Midbrain (tissue), 1 donor: ENCODE measurements around the gene GRK1.

Source experiments
- DNase-seq: peaks from one replicate; lab custom pipeline; 2025; lab: John Stamatoyannopoulos, UW

The GRK1 gene

DNA sequence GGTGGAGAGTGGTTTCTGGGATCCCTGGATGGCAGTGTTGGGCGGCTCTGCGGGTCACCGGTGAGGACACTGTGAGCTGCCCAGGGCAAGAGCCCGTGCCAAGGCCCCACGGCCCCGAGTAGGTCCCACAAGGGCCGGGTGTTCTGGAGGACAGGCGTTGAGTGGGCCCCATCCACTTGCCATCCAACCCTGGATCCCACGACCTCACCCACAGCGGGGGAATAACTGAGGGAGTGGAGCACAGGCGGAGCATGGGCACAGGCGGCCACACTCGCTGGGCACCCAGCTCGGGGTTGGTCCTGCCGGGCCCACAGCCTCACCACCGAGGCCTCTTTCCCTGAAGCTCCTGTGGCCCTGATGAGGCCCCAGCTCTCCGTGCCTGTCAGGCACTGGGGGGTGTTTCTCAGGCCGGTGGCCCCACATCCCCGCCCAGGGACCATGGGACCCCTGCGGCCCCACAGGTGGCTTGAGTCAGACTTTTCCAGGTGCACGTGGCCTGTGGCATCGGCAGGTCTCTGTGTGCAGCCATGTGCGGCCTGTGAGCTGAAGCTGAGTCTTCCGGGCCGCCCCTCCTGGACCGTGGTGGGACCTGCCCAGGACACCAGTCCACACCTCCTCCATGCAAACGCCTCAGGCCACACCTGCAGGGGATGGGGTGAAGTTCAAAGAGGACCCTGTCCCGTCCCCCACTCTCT lies 108.6 kb downstream of the GRK1 start:
- no peak for DNase-seq

DNA sequence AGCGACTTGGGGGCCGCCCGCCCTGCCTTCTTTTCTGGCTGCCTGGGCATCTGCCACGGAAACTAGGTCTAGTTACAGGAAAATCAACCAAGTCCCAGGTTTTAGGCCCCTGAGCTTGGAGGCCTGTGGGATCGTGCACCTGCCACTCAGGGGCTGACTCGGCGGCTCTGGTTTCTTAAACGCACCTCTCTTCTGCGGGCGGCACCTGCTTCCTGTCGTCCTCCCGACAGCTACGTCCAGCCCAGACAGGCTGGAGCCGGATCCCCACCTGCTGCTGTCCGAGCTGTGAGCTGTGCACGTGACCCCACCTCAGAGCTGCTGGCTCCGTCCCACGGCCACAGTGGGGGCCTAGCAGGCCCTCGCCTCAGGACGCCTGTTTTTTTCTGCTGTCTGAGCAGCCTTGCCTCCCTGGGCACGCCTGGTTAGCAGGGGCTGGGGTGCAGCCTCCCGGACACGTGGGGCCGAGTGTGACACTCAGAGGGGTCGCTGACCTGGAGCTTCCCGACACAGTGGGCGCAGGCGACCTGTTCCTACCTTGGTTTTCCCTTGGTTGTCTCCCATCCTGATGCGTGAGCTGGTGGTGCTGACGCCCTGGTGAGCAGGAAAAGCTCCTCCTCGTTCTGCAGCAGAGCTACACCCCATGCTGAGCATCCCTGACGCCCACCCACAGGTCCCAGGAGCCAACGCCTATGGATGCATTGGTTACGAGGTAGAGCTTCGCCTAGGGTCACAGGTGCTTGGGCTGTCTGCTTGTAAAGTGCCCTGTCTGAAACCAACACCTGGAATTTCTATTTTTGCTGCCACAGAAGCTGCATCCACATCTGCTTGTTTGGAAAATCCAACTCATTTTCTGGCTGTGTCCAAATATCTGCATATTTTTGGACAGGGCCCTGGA lies 109.5 kb downstream of the GRK1 start:
- DNase-seq = no peak

DNA sequence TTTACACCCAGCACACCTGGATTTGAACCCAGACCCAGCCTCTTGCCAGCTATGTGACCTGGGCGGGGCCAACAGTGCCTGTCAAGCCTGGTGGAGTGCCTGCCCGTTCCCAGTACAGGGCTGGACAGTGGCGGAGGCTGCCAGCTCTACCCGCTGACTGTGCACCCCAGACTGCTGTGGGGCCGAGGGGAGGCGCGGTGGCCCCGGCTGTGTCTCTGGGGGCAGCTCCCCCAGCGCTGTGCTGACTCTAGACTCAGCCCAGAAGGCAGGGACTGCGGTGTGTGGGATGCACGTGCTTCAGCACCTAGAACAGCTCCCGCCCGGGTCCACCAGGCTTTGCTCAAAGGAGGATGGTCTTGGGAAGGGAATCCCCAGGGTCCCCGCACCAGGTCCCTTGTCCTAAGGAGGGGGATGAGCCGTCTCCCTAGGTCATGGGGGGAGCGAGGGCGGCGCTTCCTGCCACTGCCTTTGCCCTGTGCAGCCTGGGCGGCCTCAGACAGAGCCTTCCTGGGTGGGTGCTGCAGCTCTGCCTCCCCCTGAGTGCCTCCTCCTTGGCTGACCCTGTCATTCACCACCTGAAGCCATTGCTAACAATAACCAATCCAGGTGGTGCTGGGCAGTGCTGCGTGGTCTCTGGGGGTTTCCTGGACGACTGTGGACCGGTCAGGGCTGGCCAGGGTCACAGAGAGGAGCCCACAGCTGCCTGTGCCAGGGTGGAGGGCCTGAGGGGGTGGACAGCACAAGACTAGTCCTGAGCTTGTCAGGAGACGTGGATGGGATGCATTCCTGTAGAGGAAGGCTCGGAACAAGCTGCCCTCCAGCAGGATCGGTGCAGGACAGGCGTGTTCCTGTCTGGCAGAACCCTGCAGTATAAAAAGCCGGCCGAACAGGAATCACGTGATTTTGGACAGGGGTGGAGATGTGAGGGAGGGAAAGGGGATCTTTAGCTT lies 110.6 kb downstream of the GRK1 start:
- DNase-seq = no peak

DNA sequence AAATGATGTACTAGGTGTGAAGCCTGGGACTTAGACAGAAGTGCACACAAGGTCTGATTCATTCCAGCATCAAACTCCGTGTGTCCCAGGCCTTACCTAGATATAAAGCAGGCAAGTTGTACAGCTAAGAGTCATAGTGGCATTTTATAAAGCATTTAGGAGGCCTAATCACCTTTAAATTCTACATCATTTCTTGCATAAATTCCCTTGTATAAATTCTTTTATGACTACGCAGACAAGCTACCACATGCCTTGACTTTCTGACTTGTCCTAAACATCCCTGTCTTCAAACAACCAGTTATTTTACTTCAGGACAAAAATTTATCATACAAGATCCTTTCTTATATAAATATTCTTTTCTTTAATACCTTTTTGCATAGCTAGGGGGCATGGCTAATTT lies 114.6 kb downstream of the GRK1 start:
- no peak for DNase-seq

DNA sequence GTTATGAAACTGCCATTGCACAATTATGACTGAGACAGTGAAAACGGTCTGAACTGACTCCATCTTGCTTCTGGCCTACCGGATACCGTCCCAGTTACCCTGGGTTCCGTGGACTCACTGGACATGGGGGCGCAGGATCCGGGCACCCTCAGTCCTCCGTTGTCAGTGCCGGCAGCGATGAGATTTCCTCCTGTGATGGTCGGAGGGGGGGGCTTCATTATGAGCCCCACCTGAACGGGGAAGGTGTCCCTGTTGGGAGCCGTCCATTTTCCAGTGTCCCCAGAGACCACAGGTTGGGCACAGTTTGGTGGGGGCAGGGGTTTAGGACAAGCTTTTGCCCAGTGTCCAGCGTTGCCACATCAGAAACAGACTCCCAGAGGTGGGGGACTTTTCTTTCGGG lies 115.5 kb downstream of the GRK1 start:
- DNase-seq = no peak

DNA sequence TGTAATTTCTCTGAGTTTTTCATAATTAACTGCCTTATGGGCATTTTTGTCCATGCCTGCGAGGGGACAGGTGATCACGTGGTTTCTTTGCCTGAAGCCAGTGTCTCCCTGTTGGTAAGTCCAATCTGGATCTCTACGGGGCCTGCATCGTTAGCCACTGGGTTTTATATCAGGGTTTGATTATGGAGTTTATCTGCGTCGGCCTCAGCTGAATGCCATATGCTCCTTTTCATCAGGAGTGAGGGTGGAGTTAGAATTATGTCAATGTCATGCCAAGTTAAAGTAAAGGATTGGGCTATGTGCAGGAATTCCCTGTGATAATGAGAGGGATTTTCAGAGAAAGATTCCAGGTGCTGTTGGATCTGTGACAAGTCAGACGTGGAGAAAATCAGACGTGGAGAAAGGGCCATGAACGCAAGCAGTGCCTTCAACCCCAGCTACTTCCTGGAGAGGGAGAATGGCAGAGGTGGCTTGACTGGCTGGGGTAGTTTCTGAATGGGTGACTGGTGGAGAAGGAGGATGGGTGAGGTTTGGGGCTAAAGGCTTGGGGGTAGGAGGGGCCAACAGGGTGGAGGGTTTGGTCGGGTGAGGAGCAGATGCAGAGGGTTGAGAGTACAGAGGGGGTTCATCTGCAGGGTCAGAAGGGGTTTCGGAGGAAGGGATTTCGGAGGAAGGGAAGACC lies 116.3 kb downstream of the GRK1 start:
- DNase-seq = no peak

DNA sequence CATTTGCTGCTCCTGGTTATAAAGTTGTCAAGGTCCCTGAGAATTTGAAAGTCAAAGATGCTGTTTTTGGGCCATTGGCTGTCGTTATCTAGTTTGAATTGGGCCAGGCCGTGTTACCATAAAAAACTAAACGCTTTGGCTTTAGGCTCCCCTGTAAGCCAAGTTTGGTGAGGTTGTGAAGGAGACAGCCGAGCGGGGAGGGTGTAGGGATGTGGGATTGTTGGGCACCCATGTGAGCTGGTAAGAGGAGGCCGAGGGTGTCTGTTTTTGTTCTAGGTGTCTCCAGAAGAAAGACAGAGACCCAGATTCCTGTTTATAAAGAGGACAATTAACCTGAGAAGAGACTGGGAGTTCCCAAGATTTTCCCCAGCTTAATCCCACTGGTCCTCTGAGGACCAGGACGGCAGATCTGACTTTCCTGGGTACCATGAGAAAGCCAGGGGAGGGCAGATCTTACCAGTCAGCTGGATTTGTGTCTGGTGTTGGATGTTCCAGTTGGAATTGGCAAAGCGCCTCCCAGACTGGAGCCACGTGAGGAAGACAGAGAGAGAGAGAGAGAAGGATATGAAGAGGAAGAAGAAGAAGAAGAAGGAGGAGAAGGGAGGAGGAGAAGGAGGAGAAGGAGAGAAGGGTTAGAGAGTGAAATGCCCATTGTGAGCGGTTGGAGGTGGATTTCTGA lies 117.1 kb downstream of the GRK1 start:
- no peak for DNase-seq

DNA sequence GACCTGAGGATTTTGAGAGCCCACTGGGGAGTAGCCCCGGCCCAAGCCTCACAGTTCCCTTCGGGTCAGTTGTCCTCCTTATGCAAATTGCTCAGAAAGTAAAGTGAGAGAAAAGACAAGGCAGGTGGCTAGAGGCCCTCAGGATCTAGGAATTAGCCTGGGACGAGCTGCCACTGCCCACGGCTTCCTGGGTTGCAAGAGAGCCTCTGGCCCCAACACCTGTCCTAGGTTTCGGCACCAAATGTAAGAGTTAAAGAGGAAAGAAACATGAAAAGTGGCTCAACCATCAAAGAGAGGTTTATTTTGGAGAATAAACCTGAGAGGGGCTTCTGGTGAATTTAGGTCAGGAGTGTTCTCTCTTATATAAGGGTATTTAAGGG lies 117.6 kb downstream of the GRK1 start:
- DNase-seq = no peak

DNA sequence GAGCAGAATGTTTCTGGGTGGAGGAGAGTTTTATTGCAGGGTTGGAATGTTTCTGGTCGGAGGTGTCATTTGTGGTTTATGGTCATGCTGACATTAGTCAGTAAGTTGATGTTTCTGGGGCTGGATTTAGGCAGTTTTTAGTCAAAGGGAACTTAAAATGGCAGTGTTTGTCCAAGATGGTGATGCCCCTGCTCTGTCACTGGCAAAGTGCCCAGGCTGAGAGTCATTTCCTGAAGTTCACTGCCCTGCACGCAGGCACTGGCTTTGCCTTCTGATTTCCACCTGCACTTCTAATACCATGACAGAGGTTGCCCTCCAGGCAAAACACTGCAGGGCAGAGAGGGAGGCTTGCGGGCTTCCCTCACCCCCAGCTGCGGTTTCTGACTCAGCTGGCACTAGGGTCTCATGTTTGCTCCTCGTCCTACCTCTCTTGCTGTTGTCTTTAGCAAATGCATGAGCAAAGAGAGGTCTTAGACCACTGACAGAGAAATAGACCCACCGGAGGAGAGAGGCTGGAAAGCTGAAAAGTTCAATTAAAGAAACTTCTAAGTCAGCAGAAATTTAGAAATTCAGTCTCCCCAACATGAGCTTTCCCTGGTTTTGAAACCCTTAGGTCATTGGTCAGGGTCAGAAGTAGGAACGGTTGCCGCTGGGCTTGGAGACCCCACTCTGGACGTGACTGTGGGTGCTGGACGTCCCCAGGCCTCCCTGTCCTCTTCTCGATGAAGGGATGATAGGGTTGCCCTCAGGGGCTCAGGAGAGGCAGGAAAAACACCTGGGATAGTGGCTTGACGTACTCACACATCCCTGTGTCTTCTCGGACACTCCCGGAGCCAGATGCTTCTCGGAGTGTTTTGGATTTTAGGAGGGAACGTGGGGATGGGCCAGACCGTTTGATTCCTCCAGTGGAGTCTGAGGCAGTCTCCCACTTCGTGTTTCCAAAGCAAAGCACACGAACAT lies 118.3 kb downstream of the GRK1 start:
- DNase-seq = no peak

DNA sequence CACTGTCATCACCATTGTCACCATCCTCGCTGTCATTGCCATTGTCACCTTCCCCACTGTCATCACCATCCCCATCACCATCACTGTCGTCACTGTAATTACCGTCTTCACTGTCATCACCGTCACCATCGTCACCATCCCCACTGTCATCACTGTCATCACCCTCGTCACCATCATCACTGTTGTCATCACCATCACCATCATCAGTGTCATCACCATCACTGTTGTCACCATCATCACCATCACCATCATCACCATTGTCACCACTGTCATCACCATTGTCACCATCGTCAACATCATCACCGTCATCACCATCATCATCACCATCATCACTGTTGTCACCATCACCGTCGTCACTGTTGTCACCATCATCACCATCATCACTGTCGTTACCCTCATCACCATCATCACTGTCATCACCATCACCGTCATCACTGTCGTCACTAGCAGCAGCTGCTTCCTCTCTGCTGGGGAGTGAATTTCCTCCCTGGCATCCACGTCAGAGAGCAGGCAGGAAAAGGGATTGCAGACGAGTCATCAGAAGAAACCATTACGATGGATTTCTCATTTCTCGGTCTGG lies 119.3 kb downstream of the GRK1 start:
- no peak for DNase-seq
